Stimulated activated CD8-positive, alpha-beta memory T cell treated with anti-CD3 and anti-CD28 coated beads, Interleukin-12 subunit alpha, Interleukin-12 subunit beta, amount 100 ng/mL, for 1 hour (primary cell): ENCODE results near the gene ADAMTS4.

Experiments used
- DNase-seq: peaks from one replicate; pipeline ENCODE4 v3.0.0-alpha.2; 2020; ENCODE audit warnings: low read depth

Gene ADAMTS4

GRCh38 chr1:161172776-161173376 lies 26.0 kb downstream of the ADAMTS4 start:
- no peak for DNase-seq

- no peak for DNase-seq
Measured at GRCh38 chr1:161172349-161172748, 26.5 kb downstream of the ADAMTS4 start.

DNA sequence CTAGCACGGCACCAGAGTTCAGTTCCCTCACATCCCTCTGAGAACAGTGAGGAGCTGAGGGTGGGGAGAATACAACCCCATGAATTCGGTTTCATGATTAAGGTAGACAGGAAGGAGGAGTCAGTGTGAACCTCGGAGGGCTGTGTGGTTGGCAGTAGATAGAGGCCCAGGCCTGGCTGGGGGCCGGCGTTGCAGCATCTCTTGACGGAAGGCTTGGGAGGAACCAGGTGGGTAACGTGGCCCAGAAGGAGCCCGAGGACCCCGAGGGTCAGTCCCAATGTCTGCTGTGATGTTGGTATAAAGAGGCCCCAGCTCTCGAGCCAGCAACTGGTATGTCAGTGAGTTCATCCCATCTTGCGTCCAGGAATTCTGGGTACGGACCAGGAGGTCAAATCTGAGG lies 27.2 kb downstream of the ADAMTS4 start:
- no peak for DNase-seq

DNA sequence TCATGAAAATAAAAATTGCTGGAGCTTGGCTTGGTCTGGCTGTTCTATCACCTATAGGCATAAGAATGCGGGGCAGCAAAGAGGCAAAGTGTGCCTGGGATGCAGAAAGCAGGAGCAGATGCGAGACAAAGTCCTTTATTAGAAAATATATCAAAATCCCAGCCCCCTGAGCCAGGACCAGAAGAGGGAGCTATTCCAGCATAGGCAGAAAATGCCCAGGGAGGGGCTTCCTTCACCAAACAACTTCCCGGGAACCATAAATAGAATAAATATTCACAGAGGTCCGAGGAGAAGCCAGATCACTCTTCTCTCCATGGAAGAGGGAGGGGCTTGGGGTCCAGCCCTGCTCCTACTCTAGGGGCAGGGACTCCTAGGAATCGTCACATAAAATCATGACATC lies 27.7 kb downstream of the ADAMTS4 start:
- DNase-seq = no peak

- no peak for DNase-seq
Measured at GRCh38 chr1:161168906-161169305, 29.9 kb downstream of the ADAMTS4 start.

DNA sequence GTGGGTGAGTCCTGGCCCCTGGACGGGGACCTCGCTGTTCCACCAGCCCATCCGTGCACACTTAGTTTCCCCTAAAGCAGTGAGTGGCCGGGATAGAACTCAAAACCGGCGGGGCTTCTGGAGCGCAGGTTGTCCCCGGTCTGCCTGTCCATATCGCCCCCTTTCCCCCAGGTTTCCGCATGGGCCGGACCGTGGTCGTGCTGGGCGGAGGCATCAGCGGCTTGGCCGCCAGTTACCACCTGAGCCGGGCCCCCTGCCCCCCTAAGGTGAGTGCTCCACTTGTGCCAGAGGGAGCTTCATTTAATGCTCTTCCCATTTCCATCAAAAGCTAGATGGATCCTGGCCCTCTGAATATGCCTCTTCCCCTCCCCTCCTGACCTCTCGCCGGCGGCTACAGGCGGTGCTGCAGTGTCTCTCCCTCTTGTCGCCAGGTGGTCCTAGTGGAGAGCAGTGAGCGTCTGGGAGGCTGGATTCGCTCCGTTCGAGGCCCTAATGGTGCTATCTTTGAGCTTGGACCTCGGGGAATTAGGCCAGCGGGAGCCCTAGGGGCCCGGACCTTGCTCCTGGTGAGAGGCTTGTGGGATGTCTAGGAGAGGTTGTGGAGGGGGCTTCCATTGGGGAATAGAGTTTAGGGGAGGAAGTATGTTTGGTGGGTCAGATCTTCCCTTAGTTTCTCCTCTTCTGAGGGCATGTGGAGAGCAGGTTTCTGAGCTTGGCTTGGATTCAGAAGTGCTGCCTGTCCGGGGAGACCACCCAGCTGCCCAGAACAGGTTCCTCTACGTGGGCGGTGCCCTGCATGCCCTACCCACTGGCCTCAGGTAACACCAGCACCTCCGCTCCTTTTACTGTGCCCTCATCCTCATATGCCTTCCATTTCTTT lies 31.9 kb downstream of the ADAMTS4 start:
- DNase-seq = no peak

- peak; percentile 85 for DNase-seq
Measured at GRCh38 chr1:161165742-161166668, 32.8 kb downstream of the ADAMTS4 start, which contains the start of gene PPOX. TSS of gene PPOX (plus strand) at chr1:161166426. CDS start at chr1:161166848, 422 bp downstream.

DNA sequence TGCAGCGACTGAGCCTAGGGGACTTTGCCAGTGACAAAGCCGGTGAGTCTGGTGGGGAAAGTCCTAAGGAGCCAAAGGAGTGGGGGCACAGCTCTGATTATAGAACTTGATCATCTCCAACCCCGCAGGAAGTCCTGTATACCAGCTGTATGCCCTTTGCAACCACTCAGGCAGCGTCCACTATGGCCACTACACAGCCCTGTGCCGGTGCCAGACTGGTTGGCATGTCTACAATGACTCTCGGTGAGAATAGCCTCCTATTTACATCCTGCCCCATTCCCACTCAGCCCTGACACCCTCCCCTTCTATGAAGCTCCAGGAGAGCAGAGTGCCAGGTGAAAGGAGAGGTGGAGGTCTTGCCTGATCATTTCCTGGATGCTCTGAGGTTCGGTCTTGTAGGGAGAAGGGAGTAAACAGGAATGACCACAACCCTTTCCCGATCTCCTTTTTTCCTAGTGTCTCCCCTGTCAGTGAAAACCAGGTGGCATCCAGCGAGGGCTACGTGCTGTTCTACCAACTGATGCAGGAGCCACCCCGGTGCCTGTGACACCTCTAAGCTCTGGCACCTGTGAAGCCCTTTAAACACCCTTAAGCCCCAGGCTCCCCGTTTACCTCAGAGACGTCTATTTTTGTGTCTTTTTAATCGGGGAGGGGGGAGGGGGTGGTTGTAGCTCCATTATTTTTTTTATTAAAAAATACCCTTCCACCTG lies 33.8 kb downstream of the ADAMTS4 start:
- no peak for DNase-seq

DNA sequence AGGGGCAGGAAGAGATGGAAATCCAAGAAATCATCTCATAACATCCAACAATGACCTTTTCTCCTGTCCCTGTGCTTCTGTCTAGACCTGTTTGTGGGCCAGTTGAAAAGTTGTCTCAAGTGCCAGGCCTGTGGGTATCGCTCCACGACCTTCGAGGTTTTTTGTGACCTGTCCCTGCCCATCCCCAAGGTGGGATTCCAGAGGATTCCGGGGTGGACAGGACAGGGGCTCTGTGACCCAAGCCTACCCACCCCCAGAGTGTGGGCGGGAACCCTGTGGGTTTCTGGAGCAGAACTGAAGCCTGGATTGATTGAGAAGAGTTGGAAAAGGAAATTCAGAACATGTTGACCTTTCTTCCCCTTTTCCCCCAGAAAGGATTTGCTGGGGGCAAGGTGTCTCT lies 35.1 kb downstream of the ADAMTS4 start:
- no peak for DNase-seq

GRCh38 chr1:161162806-161163205 lies 36.0 kb downstream of the ADAMTS4 start:
- DNase-seq = no peak

GRCh38 chr1:161162052-161162451 lies 36.8 kb downstream of the ADAMTS4 start:
- no peak for DNase-seq

- no peak for DNase-seq
Measured at GRCh38 chr1:161161652-161162051, 37.2 kb downstream of the ADAMTS4 start.

DNA sequence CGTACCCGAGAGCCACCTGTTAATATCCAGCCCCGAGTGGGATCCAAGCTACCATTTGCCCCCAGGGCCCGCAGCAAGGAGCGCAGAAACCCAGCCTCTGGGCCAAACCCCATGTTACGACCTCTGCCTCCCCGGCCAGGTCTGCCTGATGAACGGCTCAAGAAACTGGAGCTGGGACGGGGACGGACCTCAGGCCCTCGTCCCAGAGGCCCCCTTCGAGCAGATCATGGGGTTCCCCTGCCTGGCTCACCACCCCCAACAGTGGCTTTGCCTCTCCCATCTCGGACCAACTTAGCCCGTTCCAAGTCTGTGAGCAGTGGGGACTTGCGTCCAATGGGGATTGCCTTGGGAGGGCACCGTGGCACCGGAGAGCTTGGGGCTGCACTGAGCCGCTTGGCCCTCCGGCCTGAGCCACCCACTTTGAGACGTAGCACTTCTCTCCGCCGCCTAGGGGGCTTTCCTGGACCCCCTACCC lies 38.1 kb downstream of the ADAMTS4 start:
- no peak for DNase-seq

- DNase-seq = no peak
Measured at GRCh38 chr1:161159913-161160243, 39.0 kb downstream of the ADAMTS4 start.

- peak; percentile 87 for DNase-seq
Measured at GRCh38 chr1:161159087-161159912, 39.6 kb downstream of the ADAMTS4 start, which contains the start of gene USP21. TSS of gene USP21 (plus strand) at chr1:161159500. CDS start at chr1:161160641, 1,141 bp downstream.

DNA sequence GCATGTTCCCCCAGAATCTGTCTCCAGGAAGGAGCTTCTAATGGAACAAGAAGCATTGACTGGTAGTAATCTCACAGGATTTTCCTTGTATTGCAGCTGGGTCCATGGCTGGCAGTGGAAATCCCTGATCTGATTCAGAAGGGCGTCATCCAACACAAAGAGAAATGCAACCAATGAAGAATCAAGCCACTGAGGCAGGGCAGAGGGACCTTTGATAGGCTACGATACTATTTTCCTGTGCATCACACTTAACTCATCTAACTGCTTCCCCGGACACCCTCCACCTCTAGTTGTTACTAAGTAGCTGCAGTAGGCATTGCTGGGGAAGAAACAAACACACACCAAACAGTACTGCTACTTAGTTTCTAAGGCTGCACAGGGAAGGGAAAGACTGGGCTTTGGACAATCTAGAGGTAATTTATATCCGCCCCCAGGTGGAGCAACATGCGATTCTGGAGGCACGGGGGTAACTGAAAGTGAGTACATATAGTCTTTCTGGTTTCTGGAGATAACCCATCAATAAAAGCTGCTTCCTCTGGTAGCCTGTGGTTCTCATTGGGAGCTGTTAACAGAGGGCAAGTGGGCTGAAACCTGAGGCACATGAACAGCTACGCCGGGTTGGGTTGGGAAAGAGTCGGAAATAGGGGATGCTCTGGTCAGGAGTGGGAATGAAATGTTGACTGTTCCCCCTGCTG lies 40.4 kb downstream of the ADAMTS4 start:
- DNase-seq = no peak

GRCh38 chr1:161157867-161158266 lies 41.0 kb downstream of the ADAMTS4 start:
- DNase-seq = no peak

DNA sequence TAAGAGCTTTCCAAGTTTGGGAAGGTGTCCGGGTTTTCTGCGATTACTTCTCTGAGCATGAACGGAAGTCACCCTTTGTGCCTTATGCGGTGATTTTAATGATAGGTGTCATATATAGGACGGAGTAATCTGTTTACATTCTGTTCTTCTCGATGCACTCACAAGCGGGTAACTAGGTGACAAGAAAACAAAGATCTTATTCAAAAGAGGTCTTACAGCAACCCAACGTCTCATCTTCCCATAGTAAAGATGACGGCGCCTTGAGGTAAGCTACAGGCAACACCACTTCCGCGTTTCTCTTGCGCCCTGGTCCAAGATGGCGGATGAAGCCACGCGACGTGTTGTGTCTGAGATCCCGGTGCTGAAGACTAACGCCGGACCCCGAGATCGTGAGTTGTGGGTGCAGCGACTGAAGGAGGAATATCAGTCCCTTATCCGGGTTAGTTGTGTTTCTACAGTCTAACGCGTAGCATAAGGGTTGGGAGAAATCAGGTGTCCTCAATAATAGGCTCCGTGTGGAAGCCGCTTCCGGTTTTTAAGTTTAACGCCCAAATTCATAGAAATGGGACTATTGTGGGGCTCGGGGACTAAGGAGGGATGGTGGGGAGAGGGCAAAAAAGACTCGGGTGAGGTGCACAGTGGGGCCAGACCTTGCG lies 45.0 kb downstream of the ADAMTS4 start, which contains the start of gene UFC1:
UFC1 (plus strand) TSS at position 297 of the 656 bp plus-strand sequence; CDS start at position 317, 20 bp downstream.
- peak; percentile 67 for DNase-seq

GRCh38 chr1:161153176-161153575 lies 45.7 kb downstream of the ADAMTS4 start:
- no peak for DNase-seq
